ENCODE data around the gene SHISA9.

DNA sequence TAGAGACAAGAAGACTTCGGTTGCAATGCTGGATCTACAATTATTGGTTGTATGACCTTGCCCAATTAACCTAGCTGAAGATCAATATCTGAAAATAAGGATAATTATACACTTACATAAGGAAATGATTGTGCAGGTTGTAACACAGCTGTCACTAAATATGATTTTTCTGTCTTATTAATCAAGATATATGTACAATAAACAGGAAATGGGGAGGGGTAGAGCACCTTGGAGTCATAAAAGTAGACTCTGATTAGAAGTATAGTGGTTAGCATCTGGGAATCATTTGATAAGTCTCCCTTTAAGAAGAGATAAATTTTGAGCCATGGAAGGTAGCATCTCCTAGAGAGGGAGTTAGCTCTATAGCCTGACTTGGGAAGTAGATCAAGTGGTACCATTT is 369.2 kb downstream of the SHISA9 start:
- TF ChIP-seq POLR2A (IDR thresholded peaks at IDR 0.05; ENCODE audit: borderline replicate concordance, extremely low read depth, insufficient read depth, insufficient read length) (no peak), POLR2AphosphoS5 (IDR thresholded peaks at IDR 0.05; ENCODE audit: low read depth, low read length) (no peak), ZBTB33 (IDR thresholded peaks at IDR 0.05; ENCODE audit: extremely low read depth, insufficient replicate concordance, low read length) (no peak), ZFX (IDR thresholded peaks at IDR 0.05) (no peak), CEBPB (IDR thresholded peaks at IDR 0.05; ENCODE audit: low read depth) (no peak), YY1 (IDR thresholded peaks at IDR 0.05; ENCODE audit: extremely low read depth, insufficient replicate concordance, low read depth, low read length) (no peak)
- TF ChIP-seq, protein P1, sequence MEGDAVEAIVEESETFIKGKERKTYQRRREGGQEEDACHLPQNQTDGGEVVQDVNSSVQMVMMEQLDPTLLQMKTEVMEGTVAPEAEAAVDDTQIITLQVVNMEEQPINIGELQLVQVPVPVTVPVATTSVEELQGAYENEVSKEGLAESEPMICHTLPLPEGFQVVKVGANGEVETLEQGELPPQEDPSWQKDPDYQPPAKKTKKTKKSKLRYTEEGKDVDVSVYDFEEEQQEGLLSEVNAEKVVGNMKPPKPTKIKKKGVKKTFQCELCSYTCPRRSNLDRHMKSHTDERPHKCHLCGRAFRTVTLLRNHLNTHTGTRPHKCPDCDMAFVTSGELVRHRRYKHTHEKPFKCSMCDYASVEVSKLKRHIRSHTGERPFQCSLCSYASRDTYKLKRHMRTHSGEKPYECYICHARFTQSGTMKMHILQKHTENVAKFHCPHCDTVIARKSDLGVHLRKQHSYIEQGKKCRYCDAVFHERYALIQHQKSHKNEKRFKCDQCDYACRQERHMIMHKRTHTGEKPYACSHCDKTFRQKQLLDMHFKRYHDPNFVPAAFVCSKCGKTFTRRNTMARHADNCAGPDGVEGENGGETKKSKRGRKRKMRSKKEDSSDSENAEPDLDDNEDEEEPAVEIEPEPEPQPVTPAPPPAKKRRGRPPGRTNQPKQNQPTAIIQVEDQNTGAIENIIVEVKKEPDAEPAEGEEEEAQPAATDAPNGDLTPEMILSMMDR (IDR thresholded peaks at IDR 0.05 in 2 of 3, conservative IDR thresholded peaks at IDR 0.05 in 1 of 3; ENCODE audit: borderline replicate concordance in 1 of 3, insufficient read depth in 1 of 3, low read depth in 2 of 3, low read length in 2 of 3) = no peak
- TF ChIP-seq, protein P2, sequence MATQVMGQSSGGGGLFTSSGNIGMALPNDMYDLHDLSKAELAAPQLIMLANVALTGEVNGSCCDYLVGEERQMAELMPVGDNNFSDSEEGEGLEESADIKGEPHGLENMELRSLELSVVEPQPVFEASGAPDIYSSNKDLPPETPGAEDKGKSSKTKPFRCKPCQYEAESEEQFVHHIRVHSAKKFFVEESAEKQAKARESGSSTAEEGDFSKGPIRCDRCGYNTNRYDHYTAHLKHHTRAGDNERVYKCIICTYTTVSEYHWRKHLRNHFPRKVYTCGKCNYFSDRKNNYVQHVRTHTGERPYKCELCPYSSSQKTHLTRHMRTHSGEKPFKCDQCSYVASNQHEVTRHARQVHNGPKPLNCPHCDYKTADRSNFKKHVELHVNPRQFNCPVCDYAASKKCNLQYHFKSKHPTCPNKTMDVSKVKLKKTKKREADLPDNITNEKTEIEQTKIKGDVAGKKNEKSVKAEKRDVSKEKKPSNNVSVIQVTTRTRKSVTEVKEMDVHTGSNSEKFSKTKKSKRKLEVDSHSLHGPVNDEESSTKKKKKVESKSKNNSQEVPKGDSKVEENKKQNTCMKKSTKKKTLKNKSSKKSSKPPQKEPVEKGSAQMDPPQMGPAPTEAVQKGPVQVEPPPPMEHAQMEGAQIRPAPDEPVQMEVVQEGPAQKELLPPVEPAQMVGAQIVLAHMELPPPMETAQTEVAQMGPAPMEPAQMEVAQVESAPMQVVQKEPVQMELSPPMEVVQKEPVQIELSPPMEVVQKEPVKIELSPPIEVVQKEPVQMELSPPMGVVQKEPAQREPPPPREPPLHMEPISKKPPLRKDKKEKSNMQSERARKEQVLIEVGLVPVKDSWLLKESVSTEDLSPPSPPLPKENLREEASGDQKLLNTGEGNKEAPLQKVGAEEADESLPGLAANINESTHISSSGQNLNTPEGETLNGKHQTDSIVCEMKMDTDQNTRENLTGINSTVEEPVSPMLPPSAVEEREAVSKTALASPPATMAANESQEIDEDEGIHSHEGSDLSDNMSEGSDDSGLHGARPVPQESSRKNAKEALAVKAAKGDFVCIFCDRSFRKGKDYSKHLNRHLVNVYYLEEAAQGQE (IDR thresholded peaks at IDR 0.05; ENCODE audit: low read depth) = no peak
- TF ChIP-seq, protein P3, sequence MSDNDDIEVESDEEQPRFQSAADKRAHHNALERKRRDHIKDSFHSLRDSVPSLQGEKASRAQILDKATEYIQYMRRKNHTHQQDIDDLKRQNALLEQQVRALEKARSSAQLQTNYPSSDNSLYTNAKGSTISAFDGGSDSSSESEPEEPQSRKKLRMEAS (IDR thresholded peaks at IDR 0.05) = no peak
